K562 (cell line): Measurements from ENCODE around the gene SFPQ. TPM values are rescaled to one million over a fixed set of nuclear protein-coding genes. Genes with fewer than 3 reads are reported as not detected.

Experiments used
- BCLAF1 ChIP-seq, 2 experiments: fragments of 450-650 bp in 1 of 2; IDR thresholded peaks; 2 replicates each; pipeline ENCODE4 v1.6.1; 2011 to 2017; ENCODE audit warnings: low read depth in 2 of 2, antibody characterized with exemption in 1 of 2, borderline replicate concordance in 1 of 2, low read length in 1 of 2, mild to moderate bottlenecking in 1 of 2, mixed read lengths in 1 of 2; ENCODE audit not compliant: control insufficient read depth in 1 of 2
- CBFA2T3 ChIP-seq: fragments of 450-650 bp; IDR thresholded peaks from 2 replicates; pipeline ENCODE4 v1.6.1; 2017
- CBX5 ChIP-seq: IDR thresholded peaks from 2 replicates; pipeline ENCODE4 v1.6.1; 2014; ENCODE audit warnings: low read depth, borderline replicate concordance
- CLOCK ChIP-seq: fragments of 250-450 bp; sonication (Bioruptor Pico); IDR thresholded peaks from 2 replicates; pipeline ENCODE4 v1.4.0; 2020; ENCODE audit warnings: mild to moderate bottlenecking, moderate library complexity, borderline replicate concordance
- FIP1L1 ChIP-seq: fragments of 200-400 bp; formaldehyde crosslinking; IDR thresholded peaks from 2 replicates; pipeline ENCODE4 v1.6.1; 2018; ENCODE audit warnings: mild to moderate bottlenecking, low read depth, low read length; ENCODE audit not compliant: poor library complexity, severe bottlenecking
- GMEB1 ChIP-seq: fragments of 250-450 bp; sonication (Bioruptor Pico); IDR thresholded peaks from 2 replicates; pipeline ENCODE4 v1.4.0; 2020; ENCODE audit warnings: mild to moderate bottlenecking
- ILF3 ChIP-seq: fragments of 450-650 bp; IDR thresholded peaks from 2 replicates; pipeline ENCODE4 v1.6.1; 2018; ENCODE audit warnings: antibody characterized with exemption, mild to moderate bottlenecking, moderate library complexity, borderline replicate concordance
- MCM5 ChIP-seq: fragments of 450-650 bp; IDR thresholded peaks from 2 replicates; pipeline ENCODE4 v1.6.1; 2016; ENCODE audit warnings: low read depth
- NCOA2 ChIP-seq, 2 experiments: fragments of 450-650 bp; IDR thresholded peaks; 2 replicates each; pipeline ENCODE4 v1.6.1; 2018; ENCODE audit warnings: mild to moderate bottlenecking in 2 of 2, moderate library complexity in 1 of 2; ENCODE audit not compliant: partially characterized antibody in 2 of 2
- NFXL1 ChIP-seq: fragments of 450-650 bp; formaldehyde crosslinking; IDR thresholded peaks from 2 replicates; pipeline ENCODE4 v1.4.0; 2021; ENCODE audit warnings: mild to moderate bottlenecking
- SPI1 ChIP-seq: IDR thresholded peaks from 2 replicates; pipeline ENCODE4 v1.6.1; 2011; ENCODE audit warnings: low read depth, low read length, control low read depth, borderline replicate concordance
- ZBTB9 ChIP-seq: fragments of 450-650 bp; formaldehyde crosslinking; IDR thresholded peaks from 2 replicates; pipeline ENCODE4 v1.4.0; 2020; ENCODE audit warnings: mild to moderate bottlenecking, moderate library complexity
- ZFP30 ChIP-seq: fragments of 250-450 bp; sonication (Bioruptor Pico); IDR thresholded peaks from 2 replicates; pipeline ENCODE4 v1.8.0; 2022; ENCODE audit warnings: moderate library complexity, mild to moderate bottlenecking, inconsistent platforms, borderline replicate concordance
- ZNF277 ChIP-seq: fragments of 250-450 bp; sonication (Bioruptor Pico); IDR thresholded peaks from 2 replicates; pipeline ENCODE4 v1.8.0; 2022; ENCODE audit warnings: inconsistent platforms, mild to moderate bottlenecking, moderate library complexity, borderline replicate concordance
- ZNF324 ChIP-seq: fragments of 250-450 bp; sonication (Bioruptor Pico); IDR thresholded peaks from 2 replicates; pipeline ENCODE4 v1.4.0; 2020; ENCODE audit warnings: mild to moderate bottlenecking
- ZNF436 ChIP-seq: fragments of 250-450, 450-650 bp; sonication (Bioruptor Pico); formaldehyde crosslinking; IDR thresholded peaks from 2 replicates; pipeline ENCODE4 v1.7.0; 2020; ENCODE audit warnings: mild to moderate bottlenecking
- ZSCAN29 ChIP-seq: fragments of 450-650 bp; IDR thresholded peaks from 2 replicates; pipeline ENCODE4 v1.6.1; 2017
- polyA plus RNA-seq, 8 experiments: library from polyadenylated mRNA; depleted of rRNA in 4 of 8; stranded (reverse) in 5 of 8; unstranded in 3 of 8; fragments of >200 nt; fragmentation: Nextera tagmentation in 2 of 8; fragmentation: Illumina TruSeq in 1 of 8; extraction: Ambion mirVana in 2 of 8; extraction: Trizol in 1 of 8; gene quantifications; 2 replicates each; pipeline versions ENCODE4 v1.2.1 to v1.2.3, GENCODE V29; 2011 to 2014; ENCODE audit warnings: inconsistent platforms in 1 of 8, missing spikeins in 1 of 8
- total RNA-seq, 7 experiments: library from RNA; depleted of rRNA in 6 of 7; stranded (reverse); fragments of >200 nt in 6 of 7; fragmentation: Illumina TruSeq in 2 of 7; extraction: Trizol in 2 of 7; gene quantifications; 2 replicates each; pipeline versions ENCODE4 v1.2.1 to v1.2.3, GENCODE V29; 2011 to 2021; ENCODE audit warnings: low replicate concordance in 1 of 7

The SFPQ gene
- total and polyA plus RNA-seq, 9 of the 15 experiments (the other 6 are each of a cell fraction or from before 2014, with no cell fraction given) = 69.7 to 562 (median 399) TPM

- TF ChIP-seq GMEB1 (no peak), ILF3 (peak; percentile 17; the same call in 1 of the 2 replicates), ZNF436 (no peak), ZSCAN29 (0 out of 2 replicates have a peak, but pooled peaks have one; percentile 28), ZFP30 (CRISPR knock-in tag) (peak; percentile 31; the same call in 1 of the 2 replicates), NCOA2 (IDR thresholded peaks at IDR 0.05; ENCODE audit: partially characterized antibody in 2 of 2) (no peak), FIP1L1 (no peak), CBX5 (no peak), SPI1 (no peak), ZNF277 (CRISPR knock-in tag) (no peak), ZBTB9 (no peak), MCM5 (no peak), BCLAF1 (IDR thresholded peaks at IDR 0.05; ENCODE audit: borderline replicate concordance in 1 of 2, control insufficient read depth in 1 of 2, low read depth in 2 of 2, low read length in 1 of 2) (peak in 1 of 2 experiments; percentile 24; a peak in 1 of 4 replicates), CBFA2T3 (peak; percentile 83), ZNF324 (0 out of 2 replicates have a peak, but pooled peaks have one; percentile 13), CLOCK (no peak), NFXL1 (0 out of 2 replicates have a peak, but pooled peaks have one; percentile 45)
These were observed 12.1 kb downstream of the SFPQ start (continued) for GRCh38 chr1:35180776-35181374.
